ENCODE measurements around the gene TAOK3. TPM values are rescaled to one million over a fixed set of nuclear protein-coding genes. Genes with fewer than 3 reads are reported as not detected.

The TAOK3 gene
- total and polyA plus RNA-seq, 10 of the 15 experiments (the other 5 are each of a cell fraction or from before 2014, with no cell fraction given), result 41.3 to 131 (median 57.8) TPM

DNA sequence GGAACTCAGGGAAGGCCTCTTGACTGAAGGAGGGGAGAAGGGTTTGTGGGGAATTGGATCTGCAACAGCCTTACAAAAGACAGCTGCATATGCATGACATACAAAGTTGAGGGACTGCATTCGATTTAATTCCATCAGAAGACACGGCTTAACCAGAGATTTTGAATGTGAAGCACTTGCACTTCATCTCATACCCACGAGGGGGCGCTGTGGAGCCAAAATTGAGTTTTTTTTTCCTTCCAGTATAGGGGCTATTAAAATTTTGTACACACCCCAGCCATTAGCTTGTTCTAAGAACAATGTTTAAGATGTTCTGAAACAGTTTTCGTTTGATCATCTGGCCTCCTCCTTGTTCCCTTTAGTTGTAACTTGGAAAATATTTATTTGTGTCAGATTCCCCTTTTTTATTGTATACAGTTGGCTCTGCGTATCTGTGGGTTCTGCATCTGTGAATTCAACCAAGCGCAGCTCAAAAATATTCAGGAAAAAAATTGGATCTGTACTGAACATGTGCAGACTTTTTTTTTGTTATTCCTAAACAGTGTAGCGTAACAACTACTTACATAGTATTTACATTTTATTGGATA, 5.3 kb upstream of the TAOK3 start (continued):
- TF ChIP-seq, protein P1, sequence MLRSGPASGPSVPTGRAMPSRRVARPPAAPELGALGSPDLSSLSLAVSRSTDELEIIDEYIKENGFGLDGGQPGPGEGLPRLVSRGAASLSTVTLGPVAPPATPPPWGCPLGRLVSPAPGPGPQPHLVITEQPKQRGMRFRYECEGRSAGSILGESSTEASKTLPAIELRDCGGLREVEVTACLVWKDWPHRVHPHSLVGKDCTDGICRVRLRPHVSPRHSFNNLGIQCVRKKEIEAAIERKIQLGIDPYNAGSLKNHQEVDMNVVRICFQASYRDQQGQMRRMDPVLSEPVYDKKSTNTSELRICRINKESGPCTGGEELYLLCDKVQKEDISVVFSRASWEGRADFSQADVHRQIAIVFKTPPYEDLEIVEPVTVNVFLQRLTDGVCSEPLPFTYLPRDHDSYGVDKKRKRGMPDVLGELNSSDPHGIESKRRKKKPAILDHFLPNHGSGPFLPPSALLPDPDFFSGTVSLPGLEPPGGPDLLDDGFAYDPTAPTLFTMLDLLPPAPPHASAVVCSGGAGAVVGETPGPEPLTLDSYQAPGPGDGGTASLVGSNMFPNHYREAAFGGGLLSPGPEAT (IDR thresholded peaks at IDR 0.05; ENCODE audit: low read depth), result 0 out of 2 replicates have a peak, but pooled peaks have one; percentile 14
- no peak for TF ChIP-seq RB1 (IDR thresholded peaks at IDR 0.05; ENCODE audit: borderline replicate concordance)
- TF ChIP-seq, protein P2, sequence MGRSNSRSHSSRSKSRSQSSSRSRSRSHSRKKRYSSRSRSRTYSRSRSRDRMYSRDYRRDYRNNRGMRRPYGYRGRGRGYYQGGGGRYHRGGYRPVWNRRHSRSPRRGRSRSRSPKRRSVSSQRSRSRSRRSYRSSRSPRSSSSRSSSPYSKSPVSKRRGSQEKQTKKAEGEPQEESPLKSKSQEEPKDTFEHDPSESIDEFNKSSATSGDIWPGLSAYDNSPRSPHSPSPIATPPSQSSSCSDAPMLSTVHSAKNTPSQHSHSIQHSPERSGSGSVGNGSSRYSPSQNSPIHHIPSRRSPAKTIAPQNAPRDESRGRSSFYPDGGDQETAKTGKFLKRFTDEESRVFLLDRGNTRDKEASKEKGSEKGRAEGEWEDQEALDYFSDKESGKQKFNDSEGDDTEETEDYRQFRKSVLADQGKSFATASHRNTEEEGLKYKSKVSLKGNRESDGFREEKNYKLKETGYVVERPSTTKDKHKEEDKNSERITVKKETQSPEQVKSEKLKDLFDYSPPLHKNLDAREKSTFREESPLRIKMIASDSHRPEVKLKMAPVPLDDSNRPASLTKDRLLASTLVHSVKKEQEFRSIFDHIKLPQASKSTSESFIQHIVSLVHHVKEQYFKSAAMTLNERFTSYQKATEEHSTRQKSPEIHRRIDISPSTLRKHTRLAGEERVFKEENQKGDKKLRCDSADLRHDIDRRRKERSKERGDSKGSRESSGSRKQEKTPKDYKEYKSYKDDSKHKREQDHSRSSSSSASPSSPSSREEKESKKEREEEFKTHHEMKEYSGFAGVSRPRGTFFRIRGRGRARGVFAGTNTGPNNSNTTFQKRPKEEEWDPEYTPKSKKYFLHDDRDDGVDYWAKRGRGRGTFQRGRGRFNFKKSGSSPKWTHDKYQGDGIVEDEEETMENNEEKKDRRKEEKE (IDR thresholded peaks at IDR 0.05), result no peak
- TF ChIP-seq, protein P3, sequence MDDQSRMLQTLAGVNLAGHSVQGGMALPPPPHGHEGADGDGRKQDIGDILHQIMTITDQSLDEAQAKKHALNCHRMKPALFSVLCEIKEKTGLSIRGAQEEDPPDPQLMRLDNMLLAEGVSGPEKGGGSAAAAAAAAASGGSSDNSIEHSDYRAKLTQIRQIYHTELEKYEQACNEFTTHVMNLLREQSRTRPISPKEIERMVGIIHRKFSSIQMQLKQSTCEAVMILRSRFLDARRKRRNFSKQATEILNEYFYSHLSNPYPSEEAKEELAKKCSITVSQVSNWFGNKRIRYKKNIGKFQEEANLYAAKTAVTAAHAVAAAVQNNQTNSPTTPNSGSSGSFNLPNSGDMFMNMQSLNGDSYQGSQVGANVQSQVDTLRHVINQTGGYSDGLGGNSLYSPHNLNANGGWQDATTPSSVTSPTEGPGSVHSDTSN (IDR thresholded peaks at IDR 0.05; ENCODE audit: insufficient replicate concordance, low read depth, low read length), result no peak
- no peak for TF ChIP-seq CBX3 (IDR thresholded peaks at IDR 0.05; ENCODE audit: borderline replicate concordance, low read depth)
- no peak for TF ChIP-seq POLR2AphosphoS5 (IDR thresholded peaks at IDR 0.05; ENCODE audit: low read length)
- no peak; the same call in 1 of the 2 replicates for TF ChIP-seq NBN (IDR thresholded peaks at IDR 0.05)
- no peak for TF ChIP-seq ASH2L (IDR thresholded peaks at IDR 0.05; ENCODE audit: borderline replicate concordance, low read depth)
- TF ChIP-seq SMC3 (IDR thresholded peaks at IDR 0.05; ENCODE audit: borderline replicate concordance, low read length), result peak; percentile 51; the same call in 1 of the 2 replicates
- TF ChIP-seq, protein P4, sequence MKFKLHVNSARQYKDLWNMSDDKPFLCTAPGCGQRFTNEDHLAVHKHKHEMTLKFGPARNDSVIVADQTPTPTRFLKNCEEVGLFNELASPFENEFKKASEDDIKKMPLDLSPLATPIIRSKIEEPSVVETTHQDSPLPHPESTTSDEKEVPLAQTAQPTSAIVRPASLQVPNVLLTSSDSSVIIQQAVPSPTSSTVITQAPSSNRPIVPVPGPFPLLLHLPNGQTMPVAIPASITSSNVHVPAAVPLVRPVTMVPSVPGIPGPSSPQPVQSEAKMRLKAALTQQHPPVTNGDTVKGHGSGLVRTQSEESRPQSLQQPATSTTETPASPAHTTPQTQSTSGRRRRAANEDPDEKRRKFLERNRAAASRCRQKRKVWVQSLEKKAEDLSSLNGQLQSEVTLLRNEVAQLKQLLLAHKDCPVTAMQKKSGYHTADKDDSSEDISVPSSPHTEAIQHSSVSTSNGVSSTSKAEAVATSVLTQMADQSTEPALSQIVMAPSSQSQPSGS (IDR thresholded peaks at IDR 0.05; ENCODE audit: low read length), result no peak
- no peak for TF ChIP-seq NFIC (IDR thresholded peaks at IDR 0.05; ENCODE audit: low read depth, low read length)
- TF ChIP-seq, protein P5, sequence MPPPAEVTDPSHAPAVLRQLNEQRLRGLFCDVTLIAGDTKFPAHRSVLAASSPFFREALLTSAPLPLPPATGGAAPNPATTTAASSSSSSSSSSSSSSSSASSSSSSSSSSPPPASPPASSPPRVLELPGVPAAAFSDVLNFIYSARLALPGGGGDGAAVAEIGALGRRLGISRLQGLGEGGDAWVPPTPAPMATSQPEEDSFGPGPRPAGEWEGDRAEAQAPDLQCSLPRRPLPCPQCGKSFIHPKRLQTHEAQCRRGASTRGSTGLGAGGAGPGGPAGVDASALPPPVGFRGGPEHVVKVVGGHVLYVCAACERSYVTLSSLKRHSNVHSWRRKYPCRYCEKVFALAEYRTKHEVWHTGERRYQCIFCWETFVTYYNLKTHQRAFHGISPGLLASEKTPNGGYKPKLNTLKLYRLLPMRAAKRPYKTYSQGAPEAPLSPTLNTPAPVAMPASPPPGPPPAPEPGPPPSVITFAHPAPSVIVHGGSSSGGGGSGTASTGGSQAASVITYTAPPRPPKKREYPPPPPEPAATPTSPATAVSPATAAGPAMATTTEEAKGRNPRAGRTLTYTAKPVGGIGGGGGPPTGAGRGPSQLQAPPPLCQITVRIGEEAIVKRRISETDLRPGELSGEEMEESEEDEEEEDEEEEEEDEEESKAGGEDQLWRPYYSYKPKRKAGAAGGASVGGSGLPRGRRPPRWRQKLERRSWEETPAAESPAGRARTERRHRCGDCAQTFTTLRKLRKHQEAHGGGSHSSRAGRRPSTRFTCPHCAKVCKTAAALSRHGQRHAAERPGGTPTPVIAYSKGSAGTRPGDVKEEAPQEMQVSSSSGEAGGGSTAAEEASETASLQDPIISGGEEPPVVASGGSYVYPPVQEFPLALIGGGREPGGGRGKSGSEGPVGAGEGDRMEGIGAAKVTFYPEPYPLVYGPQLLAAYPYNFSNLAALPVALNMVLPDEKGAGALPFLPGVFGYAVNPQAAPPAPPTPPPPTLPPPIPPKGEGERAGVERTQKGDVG (CRISPR knock-in tag; IDR thresholded peaks at IDR 0.05), result no peak
- TF ChIP-seq, protein P6, sequence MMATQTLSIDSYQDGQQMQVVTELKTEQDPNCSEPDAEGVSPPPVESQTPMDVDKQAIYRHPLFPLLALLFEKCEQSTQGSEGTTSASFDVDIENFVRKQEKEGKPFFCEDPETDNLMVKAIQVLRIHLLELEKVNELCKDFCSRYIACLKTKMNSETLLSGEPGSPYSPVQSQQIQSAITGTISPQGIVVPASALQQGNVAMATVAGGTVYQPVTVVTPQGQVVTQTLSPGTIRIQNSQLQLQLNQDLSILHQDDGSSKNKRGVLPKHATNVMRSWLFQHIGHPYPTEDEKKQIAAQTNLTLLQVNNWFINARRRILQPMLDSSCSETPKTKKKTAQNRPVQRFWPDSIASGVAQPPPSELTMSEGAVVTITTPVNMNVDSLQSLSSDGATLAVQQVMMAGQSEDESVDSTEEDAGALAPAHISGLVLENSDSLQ (IDR thresholded peaks at IDR 0.05), result no peak
- 0 out of 2 replicates have a peak, but pooled peaks have one; percentile 45 for TF ChIP-seq CREB1 (IDR thresholded peaks at IDR 0.05; ENCODE audit: low read depth)
- TF ChIP-seq CREM (IDR thresholded peaks at IDR 0.05; ENCODE audit: low read depth), result no peak
- no peak for TF ChIP-seq YBX1 (IDR thresholded peaks at IDR 0.05)
- no peak for TF ChIP-seq RELA (IDR thresholded peaks at IDR 0.05; ENCODE audit: borderline replicate concordance, partially characterized antibody)
- TF ChIP-seq STAT3 (IDR thresholded peaks at IDR 0.05; ENCODE audit: low read depth, low read length), result 0 out of 2 replicates have a peak, but pooled peaks have one; percentile 57
- TF ChIP-seq PML (IDR thresholded peaks at IDR 0.05; ENCODE audit: low read length), result no peak
- TF ChIP-seq NR2F1 (conservative IDR thresholded peaks at IDR 0.05), result no peak
